PC-9 (cell line): ENCODE results near the gene ROM1.
"Not testable (repeated sequence)": the region's sequence is repeated elsewhere in the genome, so short reads cannot be mapped to it uniquely, and the experiment has no call there.

Source experiments
- CTCF ChIP-seq: fragments of 200-600 bp; sonication (generic); conservative IDR thresholded peaks from 2 replicates; pipeline ENCODE4 v1.6.1; 2017; ENCODE audit warnings: mixed run types, antibody characterized with exemption, mild to moderate bottlenecking, moderate library complexity
- EZH2 ChIP-seq: fragments of 200-600 bp; sonication (generic); IDR thresholded peaks from 2 replicates; pipeline ENCODE4 v1.8.0; 2017; ENCODE audit warnings: antibody characterized with exemption, low read depth

GRCh38 chr11:62581735-62582134, 31.3 kb upstream of the ROM1 start:
- not testable (repeated sequence) for TF ChIP-seq EZH2, CTCF
